ENCODE results near the gene PAX2. TPM values are rescaled to one million over a fixed set of nuclear protein-coding genes. Genes with fewer than 3 reads are reported as not detected.

Gene PAX2
- polyA plus RNA-seq, 1 experiment: not detected

DNA sequence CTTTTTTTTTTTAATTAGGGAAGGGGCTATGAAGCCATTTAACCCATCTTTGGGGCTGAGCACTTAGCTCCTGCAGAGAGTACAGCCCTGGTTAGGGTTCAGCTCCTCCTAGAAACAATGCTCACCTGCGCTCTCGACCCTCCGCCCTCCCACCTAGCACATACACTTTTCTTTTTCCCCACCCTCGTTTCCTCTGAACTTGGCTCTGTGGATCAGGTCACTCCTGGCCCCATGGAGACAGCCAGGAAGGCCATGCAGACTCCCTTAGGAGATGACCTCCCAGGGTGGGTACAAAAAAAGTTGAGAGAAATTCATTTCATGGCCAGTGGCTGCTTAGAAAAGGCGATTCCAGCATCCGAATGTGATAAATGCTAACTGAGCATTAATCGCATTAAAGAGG, 15.8 kb downstream of the PAX2 start:
- POLR2A ChIA-PET: interaction anchor here (0.6 kb wide), 1 partner anchor 14 kb away, joined by 7 read pairs; no protein-coding TSS in a partner anchor
- DNase-seq (ENCODE audit: low read depth): no peak
- TF ChIP-seq, protein P1, sequence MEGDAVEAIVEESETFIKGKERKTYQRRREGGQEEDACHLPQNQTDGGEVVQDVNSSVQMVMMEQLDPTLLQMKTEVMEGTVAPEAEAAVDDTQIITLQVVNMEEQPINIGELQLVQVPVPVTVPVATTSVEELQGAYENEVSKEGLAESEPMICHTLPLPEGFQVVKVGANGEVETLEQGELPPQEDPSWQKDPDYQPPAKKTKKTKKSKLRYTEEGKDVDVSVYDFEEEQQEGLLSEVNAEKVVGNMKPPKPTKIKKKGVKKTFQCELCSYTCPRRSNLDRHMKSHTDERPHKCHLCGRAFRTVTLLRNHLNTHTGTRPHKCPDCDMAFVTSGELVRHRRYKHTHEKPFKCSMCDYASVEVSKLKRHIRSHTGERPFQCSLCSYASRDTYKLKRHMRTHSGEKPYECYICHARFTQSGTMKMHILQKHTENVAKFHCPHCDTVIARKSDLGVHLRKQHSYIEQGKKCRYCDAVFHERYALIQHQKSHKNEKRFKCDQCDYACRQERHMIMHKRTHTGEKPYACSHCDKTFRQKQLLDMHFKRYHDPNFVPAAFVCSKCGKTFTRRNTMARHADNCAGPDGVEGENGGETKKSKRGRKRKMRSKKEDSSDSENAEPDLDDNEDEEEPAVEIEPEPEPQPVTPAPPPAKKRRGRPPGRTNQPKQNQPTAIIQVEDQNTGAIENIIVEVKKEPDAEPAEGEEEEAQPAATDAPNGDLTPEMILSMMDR (IDR thresholded peaks at IDR 0.05; ENCODE audit: insufficient read depth, low read depth, low read length): no peak
- Histone ChIP-seq H3K27me3 (ENCODE audit: control insufficient read depth, insufficient read depth, low read length) (peaks cover 29% of the 10 kb centered on the region), H3K36me3 (ENCODE audit: control insufficient read depth, insufficient read depth, low read length) (no peaks in the 10 kb centered on the region), H3K4me3 (ENCODE audit: low read depth, low read length) (no peak overlapping the region)
- CTCF ChIA-PET: no interaction called here

DNA sequence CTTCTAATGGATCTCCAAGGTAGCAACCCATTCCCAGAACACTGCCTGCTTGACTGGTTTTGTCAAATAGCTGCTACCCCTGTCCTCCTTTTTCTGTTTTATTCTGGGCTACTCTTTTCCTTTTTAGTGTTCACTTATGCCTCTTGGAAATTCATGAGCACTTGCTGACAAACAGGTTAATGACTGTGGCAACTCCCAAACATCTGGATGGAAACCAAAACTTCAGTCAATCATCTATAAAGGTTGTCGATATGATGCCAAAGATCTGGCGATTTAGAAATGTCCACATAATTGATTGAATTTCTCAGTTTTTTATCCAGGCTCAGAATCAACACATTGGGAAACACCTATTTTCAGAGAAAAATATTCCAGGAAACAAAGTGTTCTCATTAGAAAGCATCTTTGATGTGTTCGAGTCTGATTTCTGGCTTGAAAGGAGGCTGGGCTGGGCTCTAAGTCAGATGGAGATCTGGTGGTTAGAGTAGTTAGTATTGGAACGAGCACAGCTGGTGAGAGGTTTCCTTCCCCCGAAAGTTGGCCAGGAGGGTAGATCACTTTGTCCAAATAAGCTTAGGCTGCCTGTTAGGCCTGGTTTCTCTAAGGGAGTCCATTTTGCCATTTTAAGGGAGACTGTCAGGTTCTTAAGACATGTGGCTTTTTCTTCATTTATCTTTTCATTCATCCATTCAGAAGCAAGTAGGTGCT, 17.8 kb downstream of the PAX2 start:
- no peak overlapping the region for H3K4me3 ChIP-seq (ENCODE audit: low read depth, low read length)
- peaks cover 26% of the 10 kb centered on the region for H3K27me3 ChIP-seq (ENCODE audit: control insufficient read depth, insufficient read depth, low read length)
- no peak for DNase-seq (ENCODE audit: low read depth)
- ChIA-PET POLR2A (no interaction called here), CTCF (no interaction called here)
- TF ChIP-seq, protein P1 (IDR thresholded peaks at IDR 0.05; ENCODE audit: insufficient read depth, low read depth, low read length): no peak
- H3K36me3 ChIP-seq (ENCODE audit: control insufficient read depth, insufficient read depth, low read length): no peaks in the 10 kb centered on the region

DNA sequence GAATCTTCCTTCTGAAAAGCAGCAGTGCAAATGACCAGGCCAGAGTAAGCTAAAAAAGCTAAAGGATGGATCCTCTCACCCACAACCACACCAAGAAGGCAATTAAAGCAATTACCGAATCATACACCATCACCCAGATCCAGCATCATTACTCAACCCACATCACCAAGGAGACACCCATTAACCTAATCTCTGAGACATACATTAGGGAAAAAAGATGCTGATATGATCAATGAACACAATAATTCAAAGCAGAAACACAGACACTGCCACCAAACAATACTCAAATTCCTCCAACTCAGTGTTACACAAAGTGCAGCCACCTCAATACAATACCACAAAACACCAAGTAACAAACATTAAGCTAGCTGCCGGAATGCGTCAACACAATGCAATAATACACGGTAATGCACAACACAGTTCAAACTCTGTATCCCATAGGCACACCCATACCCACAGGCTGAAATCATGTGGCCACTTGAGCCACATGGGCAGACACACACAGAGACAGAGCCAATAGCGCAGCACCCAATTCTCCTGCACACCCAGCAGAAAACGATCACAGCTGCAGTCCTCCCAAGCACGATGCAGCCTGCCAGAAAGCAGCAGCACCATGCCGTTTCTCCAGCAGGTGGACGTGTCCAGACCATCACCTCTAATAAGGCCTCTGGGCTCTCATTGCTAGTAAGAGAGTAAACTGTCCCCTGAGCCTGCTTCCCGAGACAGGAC, 21.5 kb downstream of the PAX2 start:
- peaks cover 12% of the 10 kb centered on the region for H3K27me3 ChIP-seq (ENCODE audit: control insufficient read depth, insufficient read depth, low read length)
- H3K36me3 ChIP-seq (ENCODE audit: control insufficient read depth, insufficient read depth, low read length): no peaks in the 10 kb centered on the region
- ChIA-PET POLR2A (no interaction called here), CTCF (interaction anchor here (0.6 kb wide), 1 partner anchor 56 kb away, joined by 4 read pairs; no protein-coding TSS in a partner anchor)
- no peak overlapping the region for H3K4me3 ChIP-seq (ENCODE audit: low read depth, low read length)
- no peak for DNase-seq (ENCODE audit: low read depth)
- TF ChIP-seq, protein P1 (IDR thresholded peaks at IDR 0.05; ENCODE audit: insufficient read depth, low read depth, low read length): no peak

DNA sequence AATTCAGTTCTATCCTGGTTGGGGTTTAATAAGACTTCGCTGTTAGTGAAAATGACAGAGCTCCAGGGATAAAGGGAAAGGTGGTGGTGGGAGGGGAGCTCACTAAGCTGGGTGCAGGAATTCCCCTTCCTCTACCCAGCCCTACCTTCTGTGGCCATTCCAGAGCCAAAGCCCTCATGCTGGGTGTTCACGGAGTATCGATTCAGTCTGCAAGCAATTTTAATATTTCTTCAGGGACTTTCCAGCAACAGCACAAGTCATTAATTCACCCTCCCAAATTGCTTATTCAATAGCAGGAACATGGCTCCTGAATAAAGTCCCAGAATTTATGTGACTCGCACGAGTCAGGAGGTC, 22.0 kb downstream of the PAX2 start:
- ChIA-PET POLR2A (no interaction called here), CTCF (no interaction called here)
- H3K27me3 ChIP-seq (ENCODE audit: control insufficient read depth, insufficient read depth, low read length): peaks cover 10% of the 10 kb centered on the region
- TF ChIP-seq, protein P1 (IDR thresholded peaks at IDR 0.05; ENCODE audit: insufficient read depth, low read depth, low read length): no peak
- no peak overlapping the region for H3K4me3 ChIP-seq (ENCODE audit: low read depth, low read length)
- no peak for DNase-seq (ENCODE audit: low read depth)
- no peaks in the 10 kb centered on the region for H3K36me3 ChIP-seq (ENCODE audit: control insufficient read depth, insufficient read depth, low read length)

DNA sequence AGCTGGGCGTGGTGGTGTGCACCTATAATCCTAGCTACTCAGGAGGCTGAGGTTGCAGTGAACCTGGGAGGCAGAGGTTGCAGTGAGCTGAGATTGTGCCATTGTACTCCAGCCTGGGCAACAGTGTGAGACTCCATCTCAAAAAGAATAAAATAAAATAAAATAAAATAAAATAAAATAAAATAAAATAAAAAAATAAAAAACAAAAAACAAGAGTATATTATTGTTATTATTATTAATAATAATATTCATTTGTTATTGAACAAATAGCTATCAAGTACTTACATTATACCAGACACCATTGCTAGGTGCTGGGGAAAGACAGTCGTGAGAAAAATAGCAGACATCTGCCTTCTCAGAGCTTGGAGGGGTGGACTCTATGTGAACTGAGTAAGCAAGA, 24.1 kb downstream of the PAX2 start:
- Histone ChIP-seq H3K4me3 (ENCODE audit: low read depth, low read length) (no peak overlapping the region), H3K27me3 (ENCODE audit: control insufficient read depth, insufficient read depth, low read length) (peaks cover 3% of the 10 kb centered on the region), H3K36me3 (ENCODE audit: control insufficient read depth, insufficient read depth, low read length) (no peaks in the 10 kb centered on the region)
- TF ChIP-seq, protein P1 (IDR thresholded peaks at IDR 0.05; ENCODE audit: insufficient read depth, low read depth, low read length): no peak
- no peak for DNase-seq (ENCODE audit: low read depth)
- CTCF ChIA-PET: interaction anchor here (1.2 kb wide), 1 partner anchor 26 kb away, joined by 3 read pairs; no protein-coding TSS in a partner anchor
- POLR2A ChIA-PET: no interaction called here

All from BJ (cell line).